GM18519 (cell line): Measurements from ENCODE around the gene CROCC2.

ENCODE experiments used
- ATAC-seq: cut with Tn5 transposase; IDR thresholded peaks from one replicate; pipeline ENCODE4 v1.9.1; 2021; ENCODE audit warnings: mild to moderate bottlenecking, moderate library complexity; ENCODE audit not compliant: unreplicated experiment, low FRiP score

The CROCC2 gene

DNA sequence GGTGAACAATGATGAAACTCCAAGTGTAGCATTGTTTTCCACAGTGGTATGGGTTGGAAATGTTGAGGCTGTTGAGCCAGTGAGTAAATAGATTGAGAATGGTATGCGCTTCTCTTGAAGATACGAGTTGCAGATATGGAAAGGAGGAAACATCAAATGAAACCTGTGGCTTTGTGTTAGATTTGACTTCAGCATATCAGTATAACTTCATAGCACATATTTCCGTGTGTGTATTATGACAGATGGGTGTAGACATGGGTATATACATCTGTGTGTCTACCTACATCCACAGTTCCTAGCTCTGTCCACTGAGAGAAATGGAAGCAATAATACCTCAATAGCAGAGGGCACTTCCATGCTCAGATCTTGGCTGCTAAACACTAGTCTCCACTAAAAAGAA, 100.3 kb downstream of the CROCC2 start:
- ATAC-seq: no peak

DNA sequence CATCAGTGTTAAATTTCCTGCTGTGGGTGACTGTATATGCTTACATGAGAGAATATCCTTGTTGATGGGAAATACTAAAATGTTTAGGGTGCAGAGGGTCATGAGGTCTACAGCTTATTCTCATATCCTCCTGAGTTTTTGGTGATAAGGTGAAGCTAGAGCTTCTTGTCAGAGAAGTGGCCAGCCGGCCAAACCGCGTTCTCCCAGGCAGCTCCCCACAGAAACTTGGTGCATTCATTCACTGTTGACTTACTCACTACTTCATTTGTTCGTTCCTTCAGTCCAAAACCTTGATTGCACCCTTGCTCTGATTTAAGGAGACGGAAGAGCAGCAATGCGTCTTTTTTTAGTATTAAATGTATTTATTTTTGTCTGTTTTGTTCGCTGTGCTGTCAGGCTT, 101.0 kb downstream of the CROCC2 start:
- no peak for ATAC-seq

DNA sequence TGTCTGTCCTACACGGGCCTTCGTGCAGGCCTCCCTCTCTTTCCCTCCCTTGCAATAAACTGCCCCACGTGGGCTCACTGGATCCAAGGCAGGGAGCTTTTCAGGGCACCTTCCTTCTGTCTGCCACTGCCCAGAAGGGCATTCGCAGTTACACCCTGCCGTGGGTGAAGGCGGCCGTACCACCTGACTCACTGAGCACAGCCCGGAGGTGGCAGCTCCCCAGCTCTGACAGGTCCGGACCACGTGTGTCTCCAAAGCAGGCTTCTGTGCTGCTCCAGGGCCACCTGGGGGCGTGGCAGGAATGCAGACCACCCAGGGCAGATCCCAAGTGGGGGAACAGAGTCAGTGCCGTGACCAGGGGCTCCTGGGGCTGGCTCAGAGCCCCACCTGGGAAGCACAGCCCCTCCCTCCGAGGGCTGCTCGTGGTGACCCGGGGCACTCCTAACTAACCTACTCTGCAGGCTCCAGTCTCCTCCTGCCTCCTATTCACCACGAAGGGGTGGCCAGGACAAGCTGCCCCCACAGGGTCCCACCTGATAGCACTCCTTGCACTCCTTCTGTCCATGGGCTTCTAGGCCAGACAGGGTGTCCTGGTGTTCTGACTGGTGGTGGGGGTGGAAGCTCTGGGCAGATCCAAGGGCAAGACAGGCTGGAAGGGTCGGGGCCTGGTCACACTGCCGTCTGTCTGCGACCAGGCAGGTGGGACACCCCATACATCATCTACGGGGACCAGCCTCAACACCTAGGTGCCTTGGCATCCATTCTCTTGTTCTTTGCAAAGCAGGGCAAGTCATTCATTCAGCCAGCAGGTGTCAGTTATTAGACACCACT, 102.0 kb downstream of the CROCC2 start:
- ATAC-seq: no peak

DNA sequence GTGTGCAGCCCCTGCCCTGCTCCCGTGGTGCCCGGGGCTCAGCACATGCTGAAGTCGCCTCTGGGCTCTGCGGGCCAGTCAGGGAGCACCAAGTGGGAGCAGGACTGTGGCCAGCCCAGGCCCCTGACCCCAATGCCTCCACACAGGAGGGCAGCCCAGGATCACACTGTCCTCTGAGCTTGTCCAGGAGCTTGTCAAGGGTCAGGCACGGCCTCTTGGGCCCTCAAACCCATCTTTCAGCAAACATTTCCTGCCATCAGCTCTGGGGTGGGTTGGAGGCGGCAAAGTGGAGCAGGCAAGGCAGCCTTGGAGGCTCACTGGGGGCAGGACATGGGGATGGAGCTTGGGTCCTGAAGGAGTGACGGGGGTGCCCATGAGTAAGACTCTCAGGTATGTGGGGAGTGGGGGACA, 102.6 kb downstream of the CROCC2 start:
- ATAC-seq: no peak

DNA sequence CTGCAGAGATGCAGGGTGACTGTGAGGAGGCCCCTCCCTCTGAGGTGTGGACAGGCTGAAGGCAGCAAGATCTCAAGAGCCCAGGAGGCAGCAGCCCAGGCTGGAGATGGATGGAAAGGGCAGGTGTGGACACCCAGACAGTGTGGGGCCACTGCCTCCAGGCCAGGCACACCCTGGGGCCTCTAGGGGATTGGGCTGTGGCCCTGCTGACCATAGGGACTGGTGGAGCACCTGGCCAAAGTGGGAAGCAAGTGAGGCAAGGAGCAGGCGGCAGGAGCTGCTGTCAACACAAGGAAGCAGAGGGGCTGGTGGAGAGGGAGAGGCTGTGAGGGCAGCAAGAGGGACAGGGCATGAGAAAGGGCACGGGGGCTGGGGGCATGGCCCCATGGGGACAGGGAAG, 103.1 kb downstream of the CROCC2 start:
- ATAC-seq: no peak

DNA sequence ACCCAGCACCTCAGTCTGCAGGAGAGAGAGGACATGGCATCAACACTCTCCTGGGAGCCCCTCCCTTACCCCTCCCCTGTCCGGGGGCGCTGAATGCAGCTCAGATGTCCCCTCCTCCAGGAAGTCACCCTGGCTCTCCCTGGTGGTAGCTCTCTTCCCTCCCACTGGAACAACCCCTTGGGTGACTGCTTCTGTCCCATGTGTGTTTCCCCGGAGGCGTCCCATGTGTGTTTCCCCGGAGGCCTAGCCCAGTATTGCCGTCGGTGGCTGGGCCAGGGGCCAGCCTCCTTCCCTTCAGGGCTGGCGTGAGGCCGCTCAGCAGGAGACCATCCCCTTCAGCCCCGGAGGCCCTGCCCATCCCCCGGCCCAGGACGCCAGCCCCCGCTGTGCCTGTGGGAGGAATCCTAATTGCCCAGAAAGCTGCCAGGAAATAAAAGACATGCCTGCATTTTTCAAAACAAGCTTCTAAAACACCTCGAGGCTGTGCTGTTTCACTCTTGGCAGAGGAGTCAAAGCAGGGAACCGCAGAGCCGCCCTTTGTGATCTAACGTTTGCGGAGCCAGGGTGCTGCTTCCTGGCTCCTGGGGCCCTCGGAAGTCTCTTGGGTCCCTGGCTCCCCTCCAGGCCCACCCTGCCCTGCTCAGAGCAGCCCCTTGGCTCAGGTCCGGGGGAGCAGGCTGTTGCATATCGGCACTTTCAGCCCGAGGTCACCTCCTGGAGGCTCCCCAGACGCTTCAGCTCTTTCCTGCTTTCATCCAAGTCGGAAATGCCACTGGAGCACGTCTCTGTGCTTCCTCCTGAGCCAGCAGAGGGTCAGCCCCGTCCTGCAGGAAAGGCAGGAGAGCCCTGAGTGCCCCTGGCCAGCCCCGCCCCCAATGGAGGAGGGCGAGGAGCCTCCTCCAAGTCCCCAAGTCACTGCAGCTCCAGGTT, 103.7 kb downstream of the CROCC2 start:
- ATAC-seq: no peak

DNA sequence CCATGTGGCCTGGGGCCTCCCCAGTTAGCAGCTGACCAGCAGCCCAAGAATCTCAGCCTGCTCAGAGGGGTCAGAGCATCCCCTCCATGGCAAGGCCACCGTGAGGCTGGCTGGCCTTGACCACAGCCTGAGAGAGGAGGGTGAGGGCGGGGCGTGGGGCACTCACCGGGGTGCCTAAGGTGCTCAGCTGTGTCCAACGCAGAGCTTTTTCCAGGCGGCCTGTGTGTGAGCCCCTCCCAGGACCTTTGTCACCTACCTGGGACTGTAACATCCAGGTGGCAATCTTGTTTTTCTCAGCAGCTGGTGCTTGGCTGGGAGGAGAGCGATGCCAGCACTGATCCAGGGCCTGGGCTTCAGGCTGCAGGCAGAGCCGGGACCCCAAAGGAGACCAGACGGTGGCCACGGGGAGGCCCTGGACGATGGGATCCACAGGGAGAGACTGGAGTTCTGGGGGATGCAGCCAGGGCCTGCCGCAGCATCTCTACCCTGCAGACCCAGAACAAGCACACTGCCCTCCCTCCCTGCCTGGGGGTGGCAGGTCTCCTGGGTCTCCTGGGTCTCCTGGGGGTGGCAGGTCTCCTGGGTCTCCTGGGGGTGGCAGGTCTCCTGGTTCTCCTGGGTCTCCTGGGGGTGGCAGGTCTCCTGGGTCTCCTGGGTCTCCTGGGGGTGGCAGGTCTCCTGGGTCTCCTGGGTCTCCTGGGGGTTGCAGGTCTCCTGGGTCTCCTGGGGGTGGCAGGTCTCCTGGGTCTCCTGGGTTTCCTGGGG, 104.6 kb downstream of the CROCC2 start:
- ATAC-seq: no peak

DNA sequence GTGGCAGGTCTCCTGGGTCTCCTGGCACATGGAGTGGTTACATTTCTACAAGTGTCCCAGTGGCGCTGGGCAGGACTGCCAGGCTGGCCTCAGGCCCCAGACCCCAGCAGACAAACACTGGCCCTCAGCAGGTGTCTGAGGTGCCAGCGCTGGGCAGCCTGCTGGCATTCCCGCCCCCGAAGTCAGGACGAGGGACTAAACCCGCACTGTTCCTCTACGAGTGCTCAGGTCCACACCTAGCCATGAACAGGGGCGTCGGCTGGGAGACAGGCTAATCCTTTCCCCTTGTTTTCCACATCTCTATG, 105.1 kb downstream of the CROCC2 start:
- no peak for ATAC-seq

DNA sequence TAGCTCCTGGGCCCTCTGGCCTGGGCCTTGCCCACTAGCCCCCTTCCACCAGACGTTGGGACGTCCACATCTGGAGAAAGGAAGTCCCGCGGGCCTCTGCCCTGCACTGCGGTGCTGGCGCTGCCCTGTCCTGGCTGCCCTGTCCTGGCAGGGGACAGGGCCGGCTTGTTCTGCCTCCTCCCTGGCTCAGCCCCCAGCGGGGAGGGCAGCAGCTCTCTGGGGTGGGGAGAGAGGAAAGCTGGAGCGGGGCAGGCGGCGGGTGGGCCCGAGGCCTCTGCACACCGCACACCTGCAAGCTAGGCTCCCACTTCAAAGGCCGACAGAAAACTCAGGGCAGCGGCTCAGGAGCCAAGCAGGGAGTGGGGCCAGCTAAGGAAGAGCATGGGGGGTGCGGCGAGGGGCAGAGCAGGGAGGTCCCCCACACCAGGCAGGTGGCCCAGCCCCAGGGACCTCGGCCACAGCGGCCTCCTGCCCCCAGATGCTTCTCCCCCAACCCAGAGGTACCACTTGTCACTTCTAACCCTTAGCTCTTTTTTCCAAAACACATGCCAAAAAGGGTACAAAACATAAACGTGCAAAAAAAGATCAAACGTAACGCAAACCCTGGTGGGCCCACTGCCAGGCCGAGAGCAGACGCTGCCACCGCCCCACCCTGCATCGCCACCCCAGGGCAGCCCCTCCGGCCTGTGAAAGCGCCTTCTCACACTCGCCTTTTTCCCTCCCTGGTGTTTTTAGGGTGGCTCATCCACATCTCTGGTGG, 105.8 kb downstream of the CROCC2 start:
- no peak for ATAC-seq

DNA sequence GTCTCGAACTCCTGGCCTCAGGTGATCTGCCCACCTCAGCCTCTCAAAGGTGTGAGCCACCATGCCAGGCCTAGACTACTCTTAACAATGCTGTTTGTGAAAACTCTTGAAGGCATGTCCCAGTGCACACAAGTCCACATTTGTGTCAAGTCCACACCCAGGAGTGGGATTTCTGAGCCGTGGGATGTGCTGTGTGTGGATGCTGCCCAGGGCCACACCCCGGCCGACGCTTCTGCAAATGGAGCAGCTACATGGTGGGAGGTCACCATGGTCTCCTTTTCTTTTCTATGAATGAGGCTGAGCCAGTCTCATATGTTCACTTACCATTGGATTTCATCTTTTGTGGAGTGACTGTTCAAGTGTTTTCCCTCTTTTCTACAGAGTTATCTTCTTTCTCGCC, 108.1 kb downstream of the CROCC2 start:
- ATAC-seq: no peak

DNA sequence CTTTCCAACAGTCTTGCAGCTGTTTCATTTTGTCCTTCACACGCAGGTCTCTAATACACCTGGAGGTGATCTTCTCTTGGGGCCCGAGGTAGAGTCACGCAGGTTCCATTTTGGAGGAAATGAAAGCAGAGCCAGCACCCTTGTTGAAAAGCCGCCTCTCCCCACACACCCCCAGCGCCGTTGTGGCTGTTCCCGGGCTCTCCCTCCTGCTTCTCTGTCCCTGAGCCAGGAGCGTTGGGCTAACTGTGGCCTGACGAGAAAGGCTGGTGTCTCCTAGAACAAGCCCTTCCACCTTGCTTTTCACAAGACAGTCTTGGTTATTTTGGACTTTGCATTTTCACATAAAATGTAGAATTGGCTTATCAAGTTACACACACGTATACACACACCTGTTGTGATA, 108.6 kb downstream of the CROCC2 start:
- ATAC-seq: no peak

DNA sequence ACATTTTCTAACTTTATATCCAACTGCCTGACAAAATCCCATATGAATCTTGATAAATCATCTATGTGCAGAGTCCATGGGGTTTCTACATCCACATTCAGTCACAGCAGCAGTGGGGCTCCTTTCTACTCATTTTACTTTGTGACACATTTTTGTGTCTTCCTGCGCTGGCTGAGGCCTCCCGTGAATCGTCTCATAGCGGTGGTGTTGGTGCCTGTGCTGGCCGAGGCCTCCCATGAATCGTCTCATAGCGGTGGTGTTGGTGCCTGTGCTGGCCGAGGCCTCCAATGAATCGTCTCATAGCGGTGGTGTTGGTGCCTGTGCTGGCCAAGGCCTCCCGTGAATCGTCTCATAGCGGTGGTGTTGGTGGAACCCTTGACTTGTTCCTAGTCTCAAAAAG, 109.3 kb downstream of the CROCC2 start:
- no peak for ATAC-seq

DNA sequence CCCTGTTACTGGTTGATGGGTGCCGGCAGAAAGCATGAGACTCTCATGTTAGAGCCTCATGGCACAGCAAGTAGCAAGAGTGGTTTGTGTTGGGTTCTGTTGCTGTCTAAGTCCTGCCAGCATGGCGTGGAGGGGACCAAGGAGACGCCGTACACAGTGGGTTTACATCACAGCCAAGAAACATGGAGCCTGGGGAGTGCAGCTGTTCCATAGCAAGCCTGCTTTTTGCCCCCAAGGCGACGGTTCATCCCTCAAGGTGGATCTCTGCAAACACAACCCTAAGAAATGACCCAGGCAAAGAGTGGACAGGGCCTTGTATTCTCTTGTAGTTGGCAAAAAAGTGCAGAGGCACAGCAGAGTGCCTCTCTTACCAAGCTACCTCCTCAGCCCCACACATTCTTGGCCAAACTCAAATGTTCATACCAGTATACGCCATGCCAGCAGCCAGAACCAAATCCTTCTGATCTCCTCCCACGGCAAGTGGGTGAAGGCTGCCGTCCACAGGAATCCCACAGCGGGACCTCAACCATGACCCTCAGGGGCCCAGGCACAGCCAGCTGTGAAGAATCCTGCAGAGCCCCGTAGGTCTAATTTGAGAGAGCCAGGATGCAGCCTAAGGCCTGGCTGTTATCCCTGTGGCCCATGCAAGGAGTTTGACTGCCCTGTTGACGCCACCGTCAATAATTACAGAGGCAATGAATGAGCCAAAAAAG, 111.2 kb downstream of the CROCC2 start:
- ATAC-seq: no peak

DNA sequence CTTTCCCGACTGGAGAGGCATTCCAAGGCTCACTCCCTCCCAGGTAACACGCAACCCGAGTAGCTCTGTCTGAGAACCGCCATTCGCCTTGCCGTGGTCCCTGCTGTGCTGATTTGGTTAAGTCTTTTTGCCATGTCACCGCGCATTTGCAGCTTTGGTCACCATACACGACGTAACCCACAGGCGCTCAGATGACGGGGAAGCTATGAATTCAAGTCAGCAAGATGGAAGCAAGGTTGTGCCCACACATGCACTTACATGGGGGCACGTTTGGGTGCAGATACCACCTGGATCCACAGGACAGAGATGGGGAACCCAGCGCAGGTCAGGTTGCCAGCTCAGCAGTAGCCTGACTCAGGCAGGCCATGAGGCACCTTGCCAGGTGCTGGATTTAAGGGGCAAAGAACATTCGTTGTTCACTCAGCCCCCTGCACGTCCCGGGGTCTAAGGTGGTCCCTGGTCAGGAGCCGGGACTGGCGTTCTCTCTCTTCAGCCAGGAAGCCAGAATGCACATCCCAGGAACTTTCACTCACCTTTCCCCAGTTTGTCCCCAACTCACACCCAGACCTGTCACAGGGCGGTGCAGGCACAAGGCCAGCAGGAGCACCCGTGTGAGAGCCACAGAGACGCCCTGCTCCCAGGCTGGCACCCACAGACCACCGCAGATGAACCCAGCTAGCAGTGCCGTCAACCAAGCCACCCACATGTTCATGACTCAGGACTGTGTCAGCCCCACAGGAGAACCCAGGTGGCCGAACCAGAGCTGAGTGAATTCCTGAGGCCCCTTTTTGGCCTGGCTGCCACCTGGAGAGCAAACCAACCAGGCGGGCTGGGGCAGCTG, 112.1 kb downstream of the CROCC2 start:
- no peak for ATAC-seq

DNA sequence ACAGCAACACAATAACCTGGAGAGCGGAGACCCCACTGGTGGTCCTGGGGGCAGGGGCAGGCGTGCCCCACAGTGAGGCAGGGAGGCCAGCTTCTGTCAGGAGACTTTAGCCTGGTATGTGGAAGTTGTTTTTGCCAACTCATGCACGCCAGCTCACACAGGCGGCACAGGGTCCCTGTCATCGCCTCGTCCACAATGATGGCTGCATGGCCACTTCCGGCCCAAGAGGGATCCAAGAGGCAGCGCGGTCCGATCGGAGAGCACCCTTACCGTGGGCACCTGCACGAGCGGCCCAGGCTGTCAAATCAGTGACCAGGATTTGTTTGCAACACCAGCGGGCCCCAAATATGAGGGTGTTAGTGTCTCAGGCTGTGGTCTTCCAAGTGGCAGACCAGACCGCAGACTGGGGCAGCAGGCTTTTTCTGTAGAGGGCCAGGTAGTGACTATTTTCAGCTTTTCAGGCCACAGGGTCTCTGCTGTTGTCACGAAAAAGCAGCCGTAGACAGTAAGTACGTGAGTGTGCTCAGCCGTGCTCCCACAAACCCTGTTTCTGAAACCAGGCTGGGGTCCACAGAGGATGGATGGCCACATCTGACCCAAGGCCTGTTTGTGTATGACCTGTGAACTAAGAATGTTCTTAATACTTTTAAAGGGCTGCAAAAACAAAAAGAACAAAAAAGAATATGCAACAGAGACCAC, 113.5 kb downstream of the CROCC2 start:
- no peak for ATAC-seq

DNA sequence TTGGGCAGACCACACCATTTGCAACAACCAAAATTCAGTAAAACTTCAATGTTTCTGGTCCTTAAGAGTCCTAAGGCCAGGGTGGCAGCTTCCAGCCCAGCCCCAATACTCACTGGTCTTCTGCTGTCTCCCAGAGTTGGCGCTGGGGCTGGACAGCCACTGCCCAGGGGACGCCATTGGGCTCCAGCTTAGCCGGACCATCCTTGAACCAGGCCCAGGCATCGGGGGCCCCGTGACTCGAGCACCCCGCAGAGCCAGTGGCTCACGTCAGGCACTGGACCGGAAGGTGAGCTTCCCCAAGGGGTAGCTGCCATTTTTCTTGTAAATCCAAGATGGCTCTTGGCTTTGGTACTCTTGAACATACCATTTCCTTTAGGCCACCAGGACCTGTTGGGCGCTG, 114.1 kb downstream of the CROCC2 start:
- no peak for ATAC-seq

DNA sequence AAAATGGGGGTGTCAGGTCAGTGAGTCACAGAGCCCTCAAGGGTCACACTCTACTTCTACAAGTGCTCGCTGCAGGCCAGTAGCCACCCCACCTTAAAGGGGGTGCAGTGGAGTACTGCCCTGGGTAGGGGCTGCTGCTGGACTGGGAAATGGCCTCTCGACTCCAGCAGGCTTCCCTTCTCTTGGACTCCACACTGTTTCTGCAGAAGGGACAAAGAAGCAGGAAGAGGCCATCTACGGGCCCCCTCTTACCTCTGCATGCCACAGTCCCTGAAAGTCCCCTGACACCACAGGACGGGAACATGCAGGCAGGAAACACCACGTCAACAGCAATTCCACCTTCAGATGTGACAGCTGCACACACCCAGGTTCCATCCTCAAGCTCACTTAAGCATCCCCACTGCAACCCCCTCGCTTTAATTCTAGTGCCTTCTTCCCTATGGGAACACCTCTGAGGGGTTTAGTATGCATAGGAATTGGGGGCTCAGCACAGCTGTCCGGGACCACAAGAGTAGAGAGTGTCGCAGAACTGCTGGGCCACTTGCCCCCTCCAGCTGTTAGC, 114.6 kb downstream of the CROCC2 start:
- ATAC-seq: no peak

DNA sequence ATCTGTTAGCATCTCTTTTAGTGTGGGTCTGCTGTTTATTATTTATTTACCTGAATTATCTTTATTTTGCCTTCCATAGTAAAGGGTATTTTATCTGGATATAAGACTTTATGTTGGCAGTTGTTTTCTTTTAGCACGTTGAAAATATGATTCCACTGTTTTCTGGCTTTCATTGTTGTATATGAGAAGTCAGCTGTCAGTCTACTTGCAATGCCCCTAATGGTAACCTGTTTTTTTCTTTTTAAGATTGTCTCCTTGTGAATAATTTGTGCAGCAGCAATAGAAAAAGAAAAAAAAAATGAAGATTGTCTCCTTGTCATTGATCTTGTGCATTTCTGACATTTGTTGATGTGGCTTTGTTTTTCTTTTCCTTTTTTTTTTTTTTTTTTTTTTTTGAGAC, 119.5 kb downstream of the CROCC2 start:
- ATAC-seq: no peak
